ENCODE data around the gene DAPK1. TPM values are rescaled to one million over a fixed set of nuclear protein-coding genes. Genes with fewer than 3 reads are reported as not detected.

The DAPK1 gene
- total RNA-seq, 1 experiment from 2014 or later: 19.7 TPM

DNA sequence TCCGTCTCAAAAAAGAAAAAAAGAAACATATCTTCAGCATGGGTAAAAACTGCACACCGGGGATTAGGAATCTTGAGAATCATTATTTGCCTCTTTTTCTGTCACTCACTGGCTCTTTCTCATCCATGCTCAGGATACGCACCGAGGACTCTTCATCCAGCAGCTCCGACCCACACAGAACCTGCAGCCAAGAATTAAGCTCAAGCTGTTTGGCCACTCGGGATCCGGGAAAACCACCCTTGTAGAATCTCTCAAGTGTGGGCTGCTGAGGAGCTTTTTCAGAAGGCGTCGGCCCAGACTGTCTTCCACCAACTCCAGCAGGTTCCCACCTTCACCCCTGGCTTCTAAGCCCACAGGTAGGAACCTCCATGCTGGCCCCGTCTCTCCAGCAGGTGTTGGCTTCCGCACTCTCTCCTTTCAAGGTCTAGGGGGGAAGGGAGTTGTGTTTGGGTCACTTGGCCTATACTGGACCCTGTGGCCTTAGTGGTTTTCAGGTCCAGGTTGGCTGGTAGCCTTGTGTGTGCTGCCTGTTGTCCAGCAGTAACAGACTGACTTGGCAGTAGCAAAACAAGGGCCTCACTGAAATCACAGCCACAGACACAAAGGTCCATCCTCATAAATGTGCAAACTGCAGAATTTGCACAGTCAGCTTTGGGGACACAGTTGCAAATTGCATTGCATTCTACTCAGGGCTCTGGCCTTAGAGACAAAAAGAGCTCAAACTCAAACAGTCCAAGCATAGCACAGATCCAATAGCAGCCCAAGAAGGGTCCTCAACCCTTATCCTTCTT lies 183.8 kb downstream of the DAPK1 start:
- Mint-ChIP-seq H3K27me3 (ENCODE audit: insufficient read depth, unreplicated experiment) (no peaks in the 10 kb centered on the region), H3K4me1 (ENCODE audit: insufficient read depth, unreplicated experiment) (peaks cover 6% of the 10 kb centered on the region), H3K27ac (ENCODE audit: low read depth, unreplicated experiment) (no peak overlapping the region), H3K4me3 (ENCODE audit: unreplicated experiment) (no peak overlapping the region), H3K36me3 (ENCODE audit: insufficient read depth, unreplicated experiment) (peaks cover 26% of the 10 kb centered on the region), H3K9me3 (ENCODE audit: unreplicated experiment) (no peaks in the 10 kb centered on the region)
- no peak for DNase-seq (ENCODE audit: unreplicated experiment)
- CTCF ChIA-PET: interaction anchor here (0.6 to 2.3 kb wide), 8 partner anchors 13 to 330 kb away, joined by 3 to 10 read pairs (median 5); no protein-coding TSS in a partner anchor
- TF ChIP-seq, protein P1, sequence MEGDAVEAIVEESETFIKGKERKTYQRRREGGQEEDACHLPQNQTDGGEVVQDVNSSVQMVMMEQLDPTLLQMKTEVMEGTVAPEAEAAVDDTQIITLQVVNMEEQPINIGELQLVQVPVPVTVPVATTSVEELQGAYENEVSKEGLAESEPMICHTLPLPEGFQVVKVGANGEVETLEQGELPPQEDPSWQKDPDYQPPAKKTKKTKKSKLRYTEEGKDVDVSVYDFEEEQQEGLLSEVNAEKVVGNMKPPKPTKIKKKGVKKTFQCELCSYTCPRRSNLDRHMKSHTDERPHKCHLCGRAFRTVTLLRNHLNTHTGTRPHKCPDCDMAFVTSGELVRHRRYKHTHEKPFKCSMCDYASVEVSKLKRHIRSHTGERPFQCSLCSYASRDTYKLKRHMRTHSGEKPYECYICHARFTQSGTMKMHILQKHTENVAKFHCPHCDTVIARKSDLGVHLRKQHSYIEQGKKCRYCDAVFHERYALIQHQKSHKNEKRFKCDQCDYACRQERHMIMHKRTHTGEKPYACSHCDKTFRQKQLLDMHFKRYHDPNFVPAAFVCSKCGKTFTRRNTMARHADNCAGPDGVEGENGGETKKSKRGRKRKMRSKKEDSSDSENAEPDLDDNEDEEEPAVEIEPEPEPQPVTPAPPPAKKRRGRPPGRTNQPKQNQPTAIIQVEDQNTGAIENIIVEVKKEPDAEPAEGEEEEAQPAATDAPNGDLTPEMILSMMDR (IDR thresholded peaks at IDR 0.05; ENCODE audit: unreplicated experiment): no peak
- POLR2A ChIA-PET: interaction anchor here (0.5 kb wide), 2 partner anchors 52 to 265 kb away, joined by 3 read pairs; no protein-coding TSS in a partner anchor
- no TSS peak for BruUV-seq (replicated peaks)
- intact Hi-C loops (cut with micrococcal nuclease): no loop called here

DNA sequence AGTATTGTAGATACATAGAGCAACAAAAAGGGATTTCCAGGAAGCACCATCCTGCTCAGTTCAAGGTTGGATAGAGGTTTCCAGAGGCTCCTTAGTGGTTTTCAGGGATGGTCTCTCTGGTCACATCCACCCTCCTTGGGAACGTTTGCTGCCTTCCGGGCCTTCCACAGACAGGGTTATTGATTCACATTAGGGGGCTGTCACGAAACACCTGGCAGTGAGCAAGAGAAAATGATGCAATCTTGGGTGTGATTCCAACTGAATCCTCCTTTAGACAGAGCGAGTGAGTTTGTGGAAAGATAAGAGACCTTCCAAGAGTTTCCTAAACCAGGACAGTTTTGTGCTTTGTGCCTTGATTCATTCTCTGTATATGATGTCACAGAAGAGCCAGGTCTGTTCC lies 184.4 kb downstream of the DAPK1 start:
- Mint-ChIP-seq H3K27me3 (ENCODE audit: insufficient read depth, unreplicated experiment) (no peaks in the 10 kb centered on the region), H3K27ac (ENCODE audit: low read depth, unreplicated experiment) (no peak overlapping the region), H3K4me1 (ENCODE audit: insufficient read depth, unreplicated experiment) (peaks cover 6% of the 10 kb centered on the region), H3K4me3 (ENCODE audit: unreplicated experiment) (no peak overlapping the region), H3K36me3 (ENCODE audit: insufficient read depth, unreplicated experiment) (peaks cover 26% of the 10 kb centered on the region), H3K9me3 (ENCODE audit: unreplicated experiment) (no peaks in the 10 kb centered on the region)
- ChIA-PET CTCF (interaction anchor here (1.7 to 1.9 kb wide), 2 partner anchors 129 to 130 kb away, joined by 5 to 6 read pairs; no protein-coding TSS in a partner anchor), POLR2A (interaction anchor here (0.6 kb wide), 1 partner anchor 44 kb away, joined by 3 read pairs; the partner anchor contains the start of gene CTSL)
- TF ChIP-seq, protein P1 (IDR thresholded peaks at IDR 0.05; ENCODE audit: unreplicated experiment): no peak
- no peak for DNase-seq (ENCODE audit: unreplicated experiment)
- intact Hi-C loops (cut with micrococcal nuclease): no loop called here
- BruUV-seq (replicated peaks): no TSS peak

DNA sequence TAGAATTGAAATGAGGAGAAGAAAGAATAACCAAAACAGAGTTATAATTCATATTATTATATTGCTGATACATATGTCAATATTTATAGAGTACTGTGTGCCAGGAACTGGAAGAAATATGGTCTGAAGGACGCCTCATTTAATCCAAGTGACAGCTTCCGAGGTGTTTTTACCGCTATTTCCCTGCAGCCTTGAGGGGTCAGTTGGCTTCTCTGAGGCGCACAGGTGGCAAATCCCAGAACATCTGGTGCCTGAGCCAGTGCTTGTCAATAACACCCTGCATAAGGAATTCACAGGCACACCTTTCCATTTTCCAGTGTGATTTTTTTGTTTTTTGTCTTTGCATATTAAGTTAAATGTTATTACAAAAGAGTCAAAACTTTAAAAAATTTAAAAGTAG lies 185.0 kb downstream of the DAPK1 start:
- TF ChIP-seq, protein P1 (IDR thresholded peaks at IDR 0.05; ENCODE audit: unreplicated experiment): no peak
- Mint-ChIP-seq H3K27ac (ENCODE audit: low read depth, unreplicated experiment) (no peak overlapping the region), H3K27me3 (ENCODE audit: insufficient read depth, unreplicated experiment) (no peaks in the 10 kb centered on the region), H3K4me3 (ENCODE audit: unreplicated experiment) (no peak overlapping the region), H3K36me3 (ENCODE audit: insufficient read depth, unreplicated experiment) (peaks cover 26% of the 10 kb centered on the region), H3K4me1 (ENCODE audit: insufficient read depth, unreplicated experiment) (peaks cover 6% of the 10 kb centered on the region), H3K9me3 (ENCODE audit: unreplicated experiment) (no peaks in the 10 kb centered on the region)
- no TSS peak for BruUV-seq (replicated peaks)
- no peak for DNase-seq (ENCODE audit: unreplicated experiment)
- intact Hi-C loops (cut with micrococcal nuclease): no loop called here
- ChIA-PET CTCF (interaction anchor here (1.1 to 1.9 kb wide), 2 partner anchors 130 to 359 kb away, joined by 3 to 6 read pairs; no protein-coding TSS in a partner anchor), POLR2A (interaction anchor here (0.6 kb wide), 1 partner anchor 43 kb away, joined by 3 read pairs; the partner anchor contains the start of gene CTSL)

Measured in MCF 10A (cell line).